Smooth muscle cell (in vitro differentiated cells): ENCODE measurements around the gene DNAH2. TPM values are rescaled to one million over a fixed set of nuclear protein-coding genes. Genes with fewer than 3 reads are reported as not detected.

ENCODE experiments used
- DNase-seq: peaks from one replicate; lab custom pipeline; 2025; ENCODE audit not compliant: unreplicated experiment; lab: John Stamatoyannopoulos, UW
- H2AFZ ChIP-seq: fragments of 200-600 bp; sonication (generic); 2 replicates; pipeline ENCODE4 v1.6.0; 2016; ENCODE audit warnings: antibody characterized with exemption, low read depth, mild to moderate bottlenecking
- H3F3A ChIP-seq: fragments of 200-600 bp; sonication (generic); 2 replicates; pipeline ENCODE4 v1.6.0; 2017; ENCODE audit warnings: antibody characterized with exemption, low read depth
- H3K27ac ChIP-seq: fragments of 200-600 bp; sonication (generic); 2 replicates; pipeline ENCODE4 v1.5.1; 2016; ENCODE audit warnings: low read depth, mild to moderate bottlenecking
- H3K27me3 ChIP-seq: fragments of 200-600 bp; sonication (generic); 2 replicates; pipeline ENCODE4 v1.6.1; 2016; ENCODE audit warnings: low read depth, mild to moderate bottlenecking
- H3K36me3 ChIP-seq: fragments of 200-600 bp; sonication (generic); 2 replicates; pipeline ENCODE4 v1.5.1; 2016; ENCODE audit warnings: low read depth
- H3K4me1 ChIP-seq: fragments of 200-600 bp; sonication (generic); 2 replicates; pipeline ENCODE4 v1.5.1; 2016; ENCODE audit warnings: low read depth
- H3K4me2 ChIP-seq: fragments of 200-600 bp; sonication (generic); 2 replicates; pipeline ENCODE4 v1.6.0; 2016; ENCODE audit warnings: mild to moderate bottlenecking
- H3K4me3 ChIP-seq: fragments of 200-600 bp; sonication (generic); 2 replicates; pipeline ENCODE4 v1.5.1; 2016; ENCODE audit warnings: mild to moderate bottlenecking
- H3K79me2 ChIP-seq: fragments of 200-600 bp; sonication (generic); 2 replicates; pipeline ENCODE4 v1.6.0; 2016; ENCODE audit warnings: low read depth, mild to moderate bottlenecking
- H3K9ac ChIP-seq: fragments of 200-600 bp; sonication (generic); 2 replicates; pipeline ENCODE4 v1.6.0; 2016; ENCODE audit warnings: low read depth
- H3K9me3 ChIP-seq: fragments of 200-600 bp; sonication (generic); replicated peaks from 2 replicates; pipeline ENCODE4 v1.5.1; 2016; ENCODE audit warnings: low read depth
- H4K20me1 ChIP-seq: fragments of 200-600 bp; sonication (generic); 2 replicates; pipeline ENCODE4 v1.6.0; 2016; ENCODE audit warnings: low read depth
- CTCF ChIP-seq: fragments of 200-600 bp; sonication (generic); IDR thresholded peaks from 2 replicates; pipeline ENCODE4 v1.5.1; 2017; ENCODE audit warnings: borderline replicate concordance, mild to moderate bottlenecking, antibody characterized with exemption; ENCODE audit not compliant: insufficient read depth, poor library complexity, severe bottlenecking
- WGBS: methylation state at CpG from one replicate; pipeline ENCODE4 v1.1.7; 2016; ENCODE audit warnings: low lambda C conversion rate; 5-methylcytosine and 5-hydroxymethylcytosine counted together
- polyA plus RNA-seq: library from polyadenylated mRNA; unstranded; fragments of >200 nt; fragmentation: Nextera tagmentation; extraction: Ambion mirVana; gene quantifications from 2 replicates; pipeline ENCODE4 v1.2.1, GENCODE V29; 2016
- total RNA-seq: library from RNA; depleted of rRNA; stranded (reverse); fragments of >200 nt; gene quantifications from 2 replicates; pipeline ENCODE4 v1.2.3, GENCODE V29; 2014

Gene DNAH2
- total and polyA plus RNA-seq, 2 experiments from 2014 or later = not detected

- Histone ChIP-seq H3K4me2 (no peak overlapping the region), H3F3A (no peaks in the 10 kb centered on the region), H3K4me3 (no peak overlapping the region), H3K9ac (no peak overlapping the region), H3K27me3 (no peaks in the 10 kb centered on the region), H3K9me3 (no peaks in the 10 kb centered on the region), H3K27ac (no peak overlapping the region), H2AFZ (no peak overlapping the region), H3K4me1 (no peaks in the 10 kb centered on the region), H3K36me3 (no peaks in the 10 kb centered on the region), H4K20me1 (no peaks in the 10 kb centered on the region), H3K79me2 (no peaks in the 10 kb centered on the region)
- DNase-seq = no peak
- 97% methylated on average over 5 of the region's 5 CpGs for WGBS
- no peak for TF ChIP-seq CTCF
Measured at GRCh38 chr17:7814969-7815368, 97.4 kb downstream of the DNAH2 start.

DNA sequence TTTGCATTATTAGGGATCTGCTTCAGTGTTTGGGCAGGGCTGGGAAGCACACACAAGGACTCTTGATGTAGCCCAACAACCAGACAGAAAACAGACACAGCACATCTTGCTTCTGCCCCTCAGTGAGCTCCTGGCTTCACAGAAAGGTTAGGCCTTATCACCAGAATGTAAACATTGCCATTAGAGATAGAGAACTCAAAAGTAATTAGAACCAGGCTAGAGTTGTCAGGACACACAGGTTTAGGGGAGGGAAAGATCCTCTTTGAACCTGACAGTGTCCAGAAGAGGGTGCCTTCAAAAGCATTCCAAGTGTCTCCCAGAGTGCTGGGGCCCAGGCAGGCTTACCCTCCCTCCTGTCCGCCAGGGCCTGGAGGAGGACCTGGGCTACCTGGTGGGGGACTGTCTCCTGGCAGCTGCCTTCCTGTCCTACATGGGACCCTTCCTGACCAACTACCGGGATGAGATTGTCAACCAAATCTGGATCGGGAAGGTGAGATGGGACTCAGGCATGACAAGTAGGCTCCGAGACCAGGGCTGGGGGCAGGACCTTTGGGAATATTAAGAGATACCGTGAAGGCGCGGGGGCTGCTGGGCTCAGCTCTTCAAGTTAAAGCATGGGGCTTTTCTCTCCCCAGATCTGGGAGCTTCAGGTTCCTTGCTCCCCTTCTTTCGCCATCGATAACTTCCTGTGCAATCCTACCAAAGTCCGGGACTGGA is 99.5 kb downstream of the DNAH2 start:
- DNase-seq = no peak
- Histone ChIP-seq H3K36me3 (no peaks in the 10 kb centered on the region), H4K20me1 (no peaks in the 10 kb centered on the region), H3F3A (no peaks in the 10 kb centered on the region), H3K27ac (no peak overlapping the region), H3K9ac (no peak overlapping the region), H3K4me3 (no peak overlapping the region), H3K27me3 (no peaks in the 10 kb centered on the region), H3K4me1 (no peaks in the 10 kb centered on the region), H3K9me3 (no peaks in the 10 kb centered on the region), H3K4me2 (no peak overlapping the region), H2AFZ (no peak overlapping the region), H3K79me2 (no peaks in the 10 kb centered on the region)
- 88% methylated on average over 10 of the region's 10 CpGs for WGBS
- TF ChIP-seq CTCF = no peak

- Histone ChIP-seq H3K4me3 (no peak overlapping the region), H3F3A (no peaks in the 10 kb centered on the region), H3K27me3 (no peaks in the 10 kb centered on the region), H3K9ac (no peak overlapping the region), H3K36me3 (no peaks in the 10 kb centered on the region), H3K4me1 (no peaks in the 10 kb centered on the region), H3K4me2 (no peak overlapping the region), H4K20me1 (no peaks in the 10 kb centered on the region), H3K27ac (no peak overlapping the region), H2AFZ (no peak overlapping the region), H3K9me3 (no peaks in the 10 kb centered on the region), H3K79me2 (no peaks in the 10 kb centered on the region)
- TF ChIP-seq CTCF = no peak
- DNase-seq = no peak
- 95% methylated on average over 9 of the region's 9 CpGs for WGBS
Measured at GRCh38 chr17:7817643-7817964, 100.1 kb downstream of the DNAH2 start.

- DNase-seq = no peak
Measured at GRCh38 chr17:7818026-7818425, 100.5 kb downstream of the DNAH2 start.

More at GRCh38 chr17:7818026-7818425, 100.5 kb downstream of the DNAH2 start:
- H3K27ac ChIP-seq = no peak overlapping the region
- no peak overlapping the region for H3K4me2 ChIP-seq
- no peaks in the 10 kb centered on the region for H3K4me1 ChIP-seq
- WGBS = 91% methylated on average over 10 of the region's 10 CpGs
- H3K27me3 ChIP-seq = no peaks in the 10 kb centered on the region
- no peaks in the 10 kb centered on the region for H3K79me2 ChIP-seq
- H3K9me3 ChIP-seq = no peaks in the 10 kb centered on the region
- H4K20me1 ChIP-seq = no peaks in the 10 kb centered on the region
- H3K4me3 ChIP-seq = no peak overlapping the region
- H3K9ac ChIP-seq = no peak overlapping the region
- H3F3A ChIP-seq = no peaks in the 10 kb centered on the region
- no peaks in the 10 kb centered on the region for H3K36me3 ChIP-seq
- TF ChIP-seq CTCF = no peak
- H2AFZ ChIP-seq = no peak overlapping the region
